Smooth muscle cell of the brain vasculature (primary cell): Measurements from ENCODE around the gene CD34.

ENCODE experiments used
- DNase-seq: peaks from one replicate; pipeline ENCODE4 v3.0.0-alpha.2; 2012; ENCODE audit warnings: low read depth, low spot score

The CD34 gene

DNA sequence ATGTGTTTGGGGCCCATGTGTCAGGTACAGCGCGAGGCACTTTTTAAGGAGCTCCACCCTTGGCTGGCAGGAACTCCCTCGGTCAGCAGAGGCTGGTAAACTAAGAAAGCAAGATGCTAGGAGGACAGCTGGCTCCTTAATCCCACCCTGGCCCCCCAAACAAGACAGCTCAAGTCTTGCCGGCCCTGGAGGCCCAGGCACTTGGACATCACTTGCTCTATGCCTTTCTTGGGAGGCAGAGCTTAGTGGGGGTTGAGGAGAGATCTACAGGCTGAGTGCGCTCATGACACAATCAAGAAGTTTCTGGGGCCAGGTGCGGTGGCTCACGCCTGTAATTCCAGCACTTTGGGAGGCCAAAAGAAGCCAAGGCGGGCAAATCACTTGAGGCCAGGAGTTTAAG lies 78.1 kb downstream of the CD34 start:
- no peak for DNase-seq

- no peak for DNase-seq
Measured at GRCh38 chr1:207831517-207832327, 79.2 kb downstream of the CD34 start.
